ENCODE data around the gene KNDC1.

DNA sequence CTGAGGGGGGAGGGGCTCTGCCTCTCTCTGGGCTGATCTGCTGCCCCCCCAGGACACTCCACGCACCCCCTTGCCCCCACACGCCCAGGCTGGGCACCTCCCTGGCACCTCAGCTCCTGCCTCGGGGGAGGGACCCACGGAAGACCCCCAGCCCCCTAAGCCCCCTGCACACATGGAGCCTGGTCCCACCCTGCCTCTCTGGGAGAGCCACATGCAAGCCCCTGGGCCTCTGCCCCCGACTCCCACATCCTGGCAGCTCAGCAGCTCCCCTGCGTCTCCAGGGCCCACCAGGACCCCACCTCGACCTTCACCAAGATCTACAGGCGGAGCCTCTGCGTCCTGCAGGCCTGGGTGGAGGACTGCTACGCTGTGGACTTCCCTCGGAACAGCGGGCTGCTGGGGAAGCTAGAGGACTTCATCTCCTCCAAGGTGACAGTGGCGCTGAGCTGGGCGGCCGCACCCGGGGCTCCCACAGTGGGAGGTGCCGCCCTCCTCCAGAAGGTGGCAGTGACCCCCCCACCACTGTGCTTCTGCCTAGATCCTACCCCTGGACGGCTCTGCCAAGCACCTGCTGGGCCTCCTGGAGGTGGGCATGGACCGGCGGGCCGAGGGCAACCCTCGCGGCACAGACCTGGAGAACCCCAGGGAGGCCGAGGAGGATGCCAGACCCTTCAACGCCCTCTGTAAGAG, 51.3 kb downstream of the KNDC1 start:
- TF ChIP-seq, protein P1, sequence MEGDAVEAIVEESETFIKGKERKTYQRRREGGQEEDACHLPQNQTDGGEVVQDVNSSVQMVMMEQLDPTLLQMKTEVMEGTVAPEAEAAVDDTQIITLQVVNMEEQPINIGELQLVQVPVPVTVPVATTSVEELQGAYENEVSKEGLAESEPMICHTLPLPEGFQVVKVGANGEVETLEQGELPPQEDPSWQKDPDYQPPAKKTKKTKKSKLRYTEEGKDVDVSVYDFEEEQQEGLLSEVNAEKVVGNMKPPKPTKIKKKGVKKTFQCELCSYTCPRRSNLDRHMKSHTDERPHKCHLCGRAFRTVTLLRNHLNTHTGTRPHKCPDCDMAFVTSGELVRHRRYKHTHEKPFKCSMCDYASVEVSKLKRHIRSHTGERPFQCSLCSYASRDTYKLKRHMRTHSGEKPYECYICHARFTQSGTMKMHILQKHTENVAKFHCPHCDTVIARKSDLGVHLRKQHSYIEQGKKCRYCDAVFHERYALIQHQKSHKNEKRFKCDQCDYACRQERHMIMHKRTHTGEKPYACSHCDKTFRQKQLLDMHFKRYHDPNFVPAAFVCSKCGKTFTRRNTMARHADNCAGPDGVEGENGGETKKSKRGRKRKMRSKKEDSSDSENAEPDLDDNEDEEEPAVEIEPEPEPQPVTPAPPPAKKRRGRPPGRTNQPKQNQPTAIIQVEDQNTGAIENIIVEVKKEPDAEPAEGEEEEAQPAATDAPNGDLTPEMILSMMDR (IDR thresholded peaks at IDR 0.05) = no peak
- TF ChIP-seq POLR2A (IDR thresholded peaks at IDR 0.05) = no peak

Data from adrenal gland (tissue), 5 donors.